Activated naive CD8-positive, alpha-beta T cell treated with anti-CD3 and anti-CD28 coated beads for 36 hours (primary cell): ENCODE measurements around the gene LDB2. TPM values are rescaled to one million over a fixed set of nuclear protein-coding genes. Genes with fewer than 3 reads are reported as not detected.

Experiments
- DNase-seq: peaks from one replicate; pipeline ENCODE4 v3.0.0; 2021
- H3K27ac Mint-ChIP-seq: one replicate; pipeline ENCODE4 v1.8.0; 2022; ENCODE audit warnings: mild to moderate bottlenecking, moderate library complexity, mixed read lengths
- H3K27me3 Mint-ChIP-seq: one replicate; pipeline ENCODE4 v1.8.0; 2022; ENCODE audit warnings: mild to moderate bottlenecking, mixed read lengths
- H3K36me3 Mint-ChIP-seq: one replicate; pipeline ENCODE4 v1.8.0; 2021; ENCODE audit warnings: mild to moderate bottlenecking, mixed read lengths
- H3K4me1 Mint-ChIP-seq: one replicate; pipeline ENCODE4 v1.8.0; 2021; ENCODE audit warnings: mixed read lengths
- H3K4me3 Mint-ChIP-seq: one replicate; pipeline ENCODE4 v1.8.0; 2022; ENCODE audit warnings: mild to moderate bottlenecking, moderate library complexity, mixed read lengths
- H3K9me3 Mint-ChIP-seq: one replicate; pipeline ENCODE4 v1.8.0; 2022; ENCODE audit warnings: mixed read lengths
- total RNA-seq, 2 experiments: library from RNA; stranded (reverse); gene quantifications; one replicate each; pipeline ENCODE4 v1.2.3, GENCODE V29; 2021

Gene LDB2
- total RNA-seq, 2 experiments from 2014 or later, result not detected

DNA sequence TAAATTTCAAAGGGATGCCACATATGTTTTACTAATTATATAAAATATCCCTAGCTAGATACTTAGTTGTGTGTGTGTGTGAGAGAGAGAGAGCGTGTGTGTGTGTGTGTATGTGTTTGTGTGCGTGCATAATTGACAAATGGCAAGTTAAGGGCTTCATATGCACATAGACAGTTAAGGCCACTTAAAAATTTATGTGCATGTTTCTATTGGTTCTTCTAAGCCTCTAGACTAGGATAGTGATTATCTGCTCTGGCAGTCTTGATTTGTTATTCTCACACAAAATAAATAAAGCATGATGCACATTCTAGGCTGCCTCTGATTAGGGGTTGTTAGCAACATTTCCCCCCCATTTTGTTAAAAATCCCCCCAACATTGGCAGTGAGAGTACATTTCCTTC, 393.2 kb downstream of the LDB2 start:
- Mint-ChIP-seq H3K4me3 (no peak overlapping the region), H3K4me1 (no peaks in the 10 kb centered on the region)

DNA sequence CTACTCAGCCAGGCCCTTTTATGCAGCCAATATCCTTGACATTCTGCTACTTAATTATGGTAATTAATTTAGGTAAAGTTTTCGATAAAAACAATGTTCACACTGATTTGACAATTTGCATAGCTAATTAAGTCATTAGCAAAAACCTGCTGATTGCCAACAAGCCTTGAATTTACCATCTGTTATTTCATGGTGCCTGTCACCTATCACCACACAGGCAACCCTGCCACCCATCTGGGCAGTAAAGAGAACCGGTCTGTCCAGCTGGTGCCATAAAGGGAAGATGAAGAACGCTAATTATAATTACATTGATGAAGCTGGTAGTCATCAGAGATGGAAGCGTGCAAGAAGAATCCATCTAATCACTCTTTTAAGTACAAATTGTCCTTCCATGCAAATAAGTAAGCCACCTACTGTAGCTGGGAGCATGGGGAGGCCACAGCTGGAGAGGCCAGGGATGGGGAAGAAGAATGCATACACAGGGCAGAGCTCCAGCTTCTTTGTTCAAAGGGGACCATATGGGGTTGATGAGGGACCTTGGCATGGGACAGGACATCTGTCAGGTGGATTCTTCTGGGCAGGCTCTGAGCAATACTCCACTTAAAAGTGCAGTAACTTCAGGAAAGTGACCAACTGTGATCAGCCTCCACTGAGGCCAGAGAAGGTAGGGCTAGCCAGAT, 394.9 kb downstream of the LDB2 start:
- Mint-ChIP-seq H3K4me1 (no peaks in the 10 kb centered on the region), H3K27ac (no peak overlapping the region), H3K36me3 (peaks cover 2% of the 10 kb centered on the region), H3K9me3 (peaks cover 6% of the 10 kb centered on the region), H3K4me3 (no peak overlapping the region), H3K27me3 (no peaks in the 10 kb centered on the region)
- no peak for DNase-seq

More for the DNA sequence above, 393.2 kb downstream of the LDB2 start:
- DNase-seq, result no peak
- peaks cover 8% of the 10 kb centered on the region for H3K9me3 Mint-ChIP-seq
- no peaks in the 10 kb centered on the region for H3K27me3 Mint-ChIP-seq
- no peak overlapping the region for H3K27ac Mint-ChIP-seq
- peaks cover 2% of the 10 kb centered on the region for H3K36me3 Mint-ChIP-seq

DNA sequence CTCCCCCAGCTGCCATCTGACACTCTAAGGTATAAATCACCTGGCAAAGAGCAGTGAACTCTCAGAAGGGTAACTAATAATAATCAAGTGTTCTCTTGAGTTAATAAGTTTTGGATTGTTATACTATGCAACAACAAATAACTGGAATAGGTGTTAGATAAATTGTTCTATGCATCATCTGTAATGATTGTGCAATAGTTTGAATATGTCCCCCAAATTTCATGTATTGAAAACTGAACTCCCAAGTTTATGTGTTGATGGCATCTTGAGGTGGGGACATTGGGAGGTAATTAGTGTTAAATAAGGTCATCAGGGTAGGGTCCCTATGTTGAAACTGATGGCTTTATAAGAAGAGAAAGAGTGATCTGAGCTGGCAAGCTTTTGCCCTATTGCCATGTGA, 399.5 kb downstream of the LDB2 start:
- no peak overlapping the region for H3K27ac Mint-ChIP-seq
- DNase-seq, result no peak
- H3K4me3 Mint-ChIP-seq, result no peak overlapping the region
- H3K36me3 Mint-ChIP-seq, result no peaks in the 10 kb centered on the region
- no peaks in the 10 kb centered on the region for H3K27me3 Mint-ChIP-seq
- no peaks in the 10 kb centered on the region for H3K4me1 Mint-ChIP-seq
- H3K9me3 Mint-ChIP-seq, result peaks cover 3% of the 10 kb centered on the region

GRCh38 chr4:16496501-16496900, 401.9 kb downstream of the LDB2 start:
- H3K36me3 Mint-ChIP-seq, result no peaks in the 10 kb centered on the region
- H3K27ac Mint-ChIP-seq, result no peak overlapping the region
- no peaks in the 10 kb centered on the region for H3K27me3 Mint-ChIP-seq
- H3K9me3 Mint-ChIP-seq, result peaks cover 3% of the 10 kb centered on the region
- no peak overlapping the region for H3K4me3 Mint-ChIP-seq
- no peak for DNase-seq
- H3K4me1 Mint-ChIP-seq, result no peaks in the 10 kb centered on the region

DNA sequence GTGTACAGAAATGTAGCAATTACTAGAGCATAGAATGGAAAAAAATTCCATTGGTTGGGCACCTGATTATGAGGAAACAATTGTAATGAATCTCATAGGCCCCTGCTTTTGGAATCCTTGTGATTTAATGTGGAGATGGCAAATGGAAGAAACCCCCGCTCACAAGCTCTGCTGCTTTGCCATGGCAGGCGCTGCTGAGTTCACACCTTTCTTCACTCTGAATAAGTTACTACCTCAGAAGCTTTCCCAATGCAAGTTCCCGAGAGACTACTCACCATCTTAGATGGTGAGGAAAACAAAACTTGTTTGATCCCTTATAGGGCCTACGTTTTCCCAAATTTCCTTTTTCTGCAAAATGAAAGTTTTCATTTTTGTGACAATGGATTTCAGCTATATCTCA, 405.6 kb downstream of the LDB2 start:
- Mint-ChIP-seq H3K36me3 (no peaks in the 10 kb centered on the region), H3K27ac (no peak overlapping the region), H3K4me1 (no peaks in the 10 kb centered on the region), H3K27me3 (no peaks in the 10 kb centered on the region), H3K9me3 (peaks cover under 1% of the 10 kb centered on the region), H3K4me3 (no peak overlapping the region)
- no peak for DNase-seq

DNA sequence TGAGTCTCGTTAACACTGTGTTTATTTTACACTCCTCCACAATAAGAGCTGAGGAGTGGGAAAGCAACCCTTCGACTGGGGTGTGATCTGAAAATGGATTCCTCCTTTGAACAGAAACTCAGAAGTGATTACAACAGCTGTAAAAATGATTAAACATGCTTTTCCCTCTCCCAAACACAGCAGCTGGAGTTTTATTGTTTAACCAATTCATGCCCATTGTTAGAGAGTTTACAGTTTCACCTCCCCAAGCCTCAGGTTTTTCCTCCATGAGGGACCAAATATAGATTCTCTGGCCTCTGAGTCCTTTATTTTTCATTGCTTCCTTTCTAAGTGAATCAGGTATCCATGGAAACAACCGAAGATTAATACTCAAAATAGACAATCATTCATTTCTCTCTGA, 409.2 kb downstream of the LDB2 start:
- H3K4me3 Mint-ChIP-seq, result no peak overlapping the region
- H3K36me3 Mint-ChIP-seq, result no peaks in the 10 kb centered on the region

DNA sequence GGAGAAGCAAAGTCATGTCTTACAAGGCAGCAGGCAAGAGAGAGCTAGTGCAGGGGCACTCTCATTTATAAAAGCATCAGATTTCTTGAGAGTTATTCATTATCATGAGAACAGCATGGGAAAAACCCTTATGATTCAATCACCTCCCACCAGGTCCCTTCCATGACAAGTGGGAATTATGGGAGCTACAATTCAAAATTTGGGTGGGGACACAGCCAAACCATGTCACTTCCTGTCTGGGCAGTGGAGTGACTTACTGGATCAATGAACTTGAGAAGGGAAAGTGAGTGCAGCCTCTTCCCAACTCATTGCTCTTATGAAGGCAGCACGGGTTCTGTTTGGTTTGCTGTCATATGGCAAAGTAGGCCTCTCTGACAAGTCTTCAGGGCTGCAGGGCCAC, 410.4 kb downstream of the LDB2 start:
- Mint-ChIP-seq H3K4me1 (no peaks in the 10 kb centered on the region), H3K27me3 (no peaks in the 10 kb centered on the region), H3K4me3 (no peak overlapping the region), H3K9me3 (peaks cover 2% of the 10 kb centered on the region), H3K27ac (no peak overlapping the region), H3K36me3 (no peaks in the 10 kb centered on the region)
- no peak for DNase-seq

More for the DNA sequence above, 409.2 kb downstream of the LDB2 start:
- no peaks in the 10 kb centered on the region for H3K4me1 Mint-ChIP-seq
- DNase-seq, result no peak
- H3K27ac Mint-ChIP-seq, result no peak overlapping the region
- no peaks in the 10 kb centered on the region for H3K27me3 Mint-ChIP-seq
- peaks cover 2% of the 10 kb centered on the region for H3K9me3 Mint-ChIP-seq

- DNase-seq, result no peak
- H3K4me1 Mint-ChIP-seq, result no peaks in the 10 kb centered on the region
- no peak overlapping the region for H3K4me3 Mint-ChIP-seq
- H3K27me3 Mint-ChIP-seq, result no peaks in the 10 kb centered on the region
- H3K36me3 Mint-ChIP-seq, result no peaks in the 10 kb centered on the region
- no peak overlapping the region for H3K27ac Mint-ChIP-seq
- peaks cover 2% of the 10 kb centered on the region for H3K9me3 Mint-ChIP-seq
These were observed 413.7 kb downstream of the LDB2 start for GRCh38 chr4:16484711-16485110.

- Mint-ChIP-seq H3K36me3 (no peaks in the 10 kb centered on the region), H3K27me3 (no peaks in the 10 kb centered on the region), H3K27ac (no peak overlapping the region), H3K4me1 (no peaks in the 10 kb centered on the region), H3K4me3 (no peak overlapping the region), H3K9me3 (peaks cover 2% of the 10 kb centered on the region)
- DNase-seq, result no peak
These were observed 414.9 kb downstream of the LDB2 start for GRCh38 chr4:16483540-16483939.

GRCh38 chr4:16480011-16480410, 418.4 kb downstream of the LDB2 start:
- Mint-ChIP-seq H3K4me1 (no peaks in the 10 kb centered on the region), H3K4me3 (no peak overlapping the region), H3K9me3 (no peaks in the 10 kb centered on the region), H3K27me3 (no peaks in the 10 kb centered on the region), H3K36me3 (no peaks in the 10 kb centered on the region), H3K27ac (no peak overlapping the region)
- DNase-seq, result no peak

DNA sequence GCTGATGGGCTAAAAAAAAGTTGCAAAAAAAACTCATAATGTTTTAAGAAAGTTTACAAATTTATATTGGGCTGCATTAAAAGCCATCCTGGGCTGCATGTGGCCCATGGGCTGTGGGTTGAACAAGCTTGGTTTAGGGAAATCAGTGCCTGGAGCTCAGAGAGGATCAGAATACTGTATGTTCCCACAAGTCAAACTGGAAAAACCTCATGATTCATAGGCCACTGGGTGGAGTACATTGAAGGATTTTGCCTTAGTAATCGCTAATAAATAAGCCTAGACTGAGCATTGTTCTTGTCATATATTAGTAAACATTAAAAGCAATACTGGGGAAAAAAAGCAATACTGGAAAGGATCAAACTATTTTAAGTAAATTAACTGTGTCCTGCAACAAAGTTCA, 425.9 kb downstream of the LDB2 start:
- no peak overlapping the region for H3K27ac Mint-ChIP-seq

GRCh38 chr4:16467061-16467460, 431.4 kb downstream of the LDB2 start:
- Mint-ChIP-seq H3K4me1 (peaks cover 1% of the 10 kb centered on the region), H3K4me3 (no peak overlapping the region), H3K9me3 (peaks cover 11% of the 10 kb centered on the region), H3K36me3 (no peaks in the 10 kb centered on the region), H3K27me3 (peaks cover 7% of the 10 kb centered on the region), H3K27ac (no peak overlapping the region)
- no peak for DNase-seq

More for the DNA sequence above, 425.9 kb downstream of the LDB2 start:
- Mint-ChIP-seq H3K4me1 (peaks cover 1% of the 10 kb centered on the region), H3K27me3 (peaks cover 4% of the 10 kb centered on the region), H3K36me3 (no peaks in the 10 kb centered on the region), H3K4me3 (no peak overlapping the region), H3K9me3 (peaks cover 23% of the 10 kb centered on the region)
- no peak for DNase-seq

DNA sequence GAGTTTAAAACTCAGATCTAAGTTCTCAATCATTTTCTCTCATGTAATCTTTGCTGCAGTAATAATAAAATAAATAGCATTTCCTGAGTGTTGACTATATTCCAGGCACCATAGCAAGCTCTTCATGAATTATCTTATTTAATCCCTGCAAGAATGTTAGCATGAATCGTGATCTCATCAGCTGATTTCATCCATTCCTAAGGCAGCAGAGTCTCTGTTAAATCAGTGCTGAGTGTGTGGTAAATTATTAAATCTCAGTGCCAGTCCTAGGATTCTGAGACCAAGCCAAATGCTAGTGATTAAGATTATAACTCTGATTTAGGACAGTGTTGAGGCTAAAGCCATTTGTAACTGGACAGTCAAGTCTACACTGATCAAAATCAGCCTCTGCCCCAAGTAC, 431.9 kb downstream of the LDB2 start:
- Mint-ChIP-seq H3K4me3 (no peak overlapping the region), H3K36me3 (no peaks in the 10 kb centered on the region), H3K9me3 (peaks cover 7% of the 10 kb centered on the region), H3K4me1 (peaks cover 1% of the 10 kb centered on the region), H3K27me3 (peaks cover 7% of the 10 kb centered on the region), H3K27ac (no peak overlapping the region)
- no peak for DNase-seq

DNA sequence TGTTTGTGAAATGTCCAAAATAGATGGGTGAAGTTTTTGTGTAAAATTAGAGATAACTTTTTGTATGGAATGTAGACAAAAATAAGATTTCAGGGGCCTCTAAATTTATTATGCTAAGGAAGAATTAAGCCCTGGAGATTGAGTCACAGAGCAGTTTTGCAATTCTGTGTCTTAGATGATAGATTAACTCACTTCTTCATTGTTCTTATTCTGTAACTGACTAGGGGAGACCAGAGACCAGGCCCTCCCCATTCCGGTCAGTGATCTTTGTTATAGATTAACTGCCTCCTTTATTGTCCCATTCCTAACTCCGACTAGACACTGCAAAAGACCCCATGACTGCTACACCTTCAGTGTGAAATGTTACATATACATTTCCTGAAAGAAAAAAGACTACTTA, 433.8 kb downstream of the LDB2 start:
- H3K27me3 Mint-ChIP-seq, result peaks cover 7% of the 10 kb centered on the region
- H3K9me3 Mint-ChIP-seq, result peaks cover 3% of the 10 kb centered on the region
- no peak for DNase-seq
- peaks cover 1% of the 10 kb centered on the region for H3K4me1 Mint-ChIP-seq
- no peak overlapping the region for H3K27ac Mint-ChIP-seq
- H3K4me3 Mint-ChIP-seq, result no peak overlapping the region
- H3K36me3 Mint-ChIP-seq, result no peaks in the 10 kb centered on the region

DNA sequence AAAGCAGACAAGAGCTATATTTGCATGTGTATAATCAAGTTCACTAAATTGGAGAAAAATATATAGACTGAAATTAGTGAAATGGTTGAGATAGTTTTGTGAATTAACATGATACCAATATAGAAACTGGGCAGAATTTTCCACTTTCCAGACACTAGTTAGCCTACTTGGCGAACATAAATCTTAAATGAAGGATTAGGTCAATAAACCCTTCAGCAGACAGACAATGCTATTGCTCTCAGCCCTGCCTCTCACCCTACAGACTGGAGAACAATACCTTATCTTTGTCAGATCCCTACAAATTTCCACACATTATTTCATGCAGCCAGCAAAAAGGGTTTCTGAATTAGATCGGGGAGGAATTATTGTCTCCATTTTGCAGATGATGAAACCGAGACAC, 435.8 kb downstream of the LDB2 start:
- Mint-ChIP-seq H3K27ac (no peak overlapping the region), H3K9me3 (no peaks in the 10 kb centered on the region), H3K27me3 (peaks cover 12% of the 10 kb centered on the region), H3K4me3 (no peak overlapping the region), H3K4me1 (peaks cover under 1% of the 10 kb centered on the region), H3K36me3 (no peaks in the 10 kb centered on the region)
- no peak for DNase-seq

DNA sequence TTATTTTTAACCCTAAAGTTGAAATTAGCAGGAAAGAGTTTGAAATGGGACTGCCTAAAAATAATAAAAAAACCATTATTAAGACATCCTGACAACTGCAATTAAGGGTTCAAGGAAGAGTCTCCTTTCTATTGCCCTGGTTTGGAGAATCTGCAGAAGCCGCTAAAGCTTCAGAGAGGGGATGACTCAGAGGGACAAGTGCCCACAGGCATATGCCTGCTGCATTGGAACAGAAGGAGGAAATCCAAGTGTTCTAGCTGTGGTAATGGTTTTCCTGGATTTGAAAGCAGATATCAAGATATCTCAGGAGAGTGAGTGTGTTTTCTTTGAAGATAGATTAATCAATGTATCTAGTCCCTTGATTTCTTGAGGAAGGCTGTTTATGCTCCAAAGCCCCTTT, 437.1 kb downstream of the LDB2 start:
- Mint-ChIP-seq H3K4me3 (no peak overlapping the region), H3K27me3 (peaks cover 13% of the 10 kb centered on the region), H3K9me3 (no peaks in the 10 kb centered on the region), H3K4me1 (no peaks in the 10 kb centered on the region), H3K36me3 (no peaks in the 10 kb centered on the region), H3K27ac (no peak overlapping the region)
- DNase-seq, result no peak
